GM19035 (cell line): ENCODE results near the gene ZNF595.
"Not testable (repeated sequence)": the region's sequence is repeated elsewhere in the genome, so short reads cannot be mapped to it uniquely, and the experiment has no call there.

ENCODE experiments used
- ATAC-seq: cut with Tn5 transposase; IDR thresholded peaks from one replicate; pipeline ENCODE4 v1.9.1; 2021; ENCODE audit not compliant: unreplicated experiment

ZNF595 gene

GRCh38 chr4:85951-86350, 32.8 kb downstream of the ZNF595 start:
- no peak for ATAC-seq

- not testable (repeated sequence) for ATAC-seq
Measured at GRCh38 chr4:86559-87324, 33.6 kb downstream of the ZNF595 start.

GRCh38 chr4:98386-98785, 45.3 kb downstream of the ZNF595 start:
- no peak for ATAC-seq

- no peak for ATAC-seq
Measured at GRCh38 chr4:99863-100262, 46.7 kb downstream of the ZNF595 start.

GRCh38 chr4:107083-107443, 53.9 kb downstream of the ZNF595 start:
- no peak for ATAC-seq

- no peak for ATAC-seq
Measured at GRCh38 chr4:107444-108429, 54.6 kb downstream of the ZNF595 start.

GRCh38 chr4:112771-113170, 59.6 kb downstream of the ZNF595 start:
- ATAC-seq: no peak

- ATAC-seq: no peak
Measured at GRCh38 chr4:113732-114131, 60.6 kb downstream of the ZNF595 start.

- no peak for ATAC-seq
Measured at GRCh38 chr4:114149-114548, 61.0 kb downstream of the ZNF595 start.

GRCh38 chr4:116499-116898, 63.4 kb downstream of the ZNF595 start:
- no peak for ATAC-seq

GRCh38 chr4:120616-121015, 67.5 kb downstream of the ZNF595 start:
- ATAC-seq: no peak

GRCh38 chr4:121408-122084, 68.4 kb downstream of the ZNF595 start:
- ATAC-seq: no peak

- ATAC-seq: not testable (repeated sequence)
Measured at GRCh38 chr4:123922-124274, 70.8 kb downstream of the ZNF595 start.

- peak; percentile 93 for ATAC-seq
Measured at GRCh38 chr4:124275-125081, 71.4 kb downstream of the ZNF595 start, which contains the start of gene ZNF718. TSS of gene ZNF718 (plus strand) at chr4:124501. CDS start at chr4:124671, 170 bp downstream.

- ATAC-seq: peak; percentile 23
Measured at GRCh38 chr4:125091-125771, 72.1 kb downstream of the ZNF595 start.

- ATAC-seq: no peak
Measured at GRCh38 chr4:125833-126232, 72.7 kb downstream of the ZNF595 start.

GRCh38 chr4:132483-132882, 79.4 kb downstream of the ZNF595 start:
- no peak for ATAC-seq
